PC-3 (cell line): ENCODE measurements around the gene ACAD8. TPM values are rescaled to one million over a fixed set of nuclear protein-coding genes. Genes with fewer than 3 reads are reported as not detected.

Experiments used
- ATAC-seq: fragments of 200-7000 bp; cut with Tn5 transposase; 2 replicates; pipeline ENCODE4 v1.9.1; 2020; ENCODE audit warnings: mild to moderate bottlenecking, moderate library complexity
- BruUV-seq: library from RNA; stranded (reverse); fragments of 400-500 nt; replicated peaks from 2 replicates; lab custom pipeline; 2021; lab: Mats Ljungman, UMichigan
- CTCF ChIA-PET: fragments of 300-600 bp; sonication (Branson Sonifier 250); formaldehyde crosslinking; loops from one replicate; lab custom pipeline; 2022; ENCODE audit warnings: antibody characterized with exemption; lab: Charles Lee
- POLR2A ChIA-PET: fragments of 300-600 bp; sonication (Branson Sonifier 250); formaldehyde crosslinking; loops from one replicate; lab custom pipeline; 2022; ENCODE audit warnings: antibody characterized with exemption; ENCODE audit not compliant: unreplicated experiment; lab: Charles Lee
- DNase-seq: peaks from one replicate; pipeline ENCODE4 v3.0.0-alpha.2; 2015
- H2AFZ ChIP-seq: fragments of 300-600 bp; sonication (generic); 2 replicates; pipeline ENCODE4 v1.6.0; 2016; ENCODE audit warnings: antibody characterized with exemption, low read length
- H3F3A ChIP-seq: fragments of 300-600 bp; sonication (generic); one replicate; pipeline ENCODE4 v1.6.0; 2017; ENCODE audit warnings: antibody characterized with exemption, low read length, control low read depth, mild to moderate bottlenecking; ENCODE audit not compliant: unreplicated experiment
- H3K27ac ChIP-seq: fragments of 300-600 bp; sonication (generic); 2 replicates; pipeline ENCODE4 v1.5.1; 2016; ENCODE audit warnings: mild to moderate bottlenecking, low read length
- H3K27me3 ChIP-seq: fragments of 300-600 bp; sonication (generic); 2 replicates; pipeline ENCODE4 v1.6.1; 2016; ENCODE audit warnings: low read length, mixed read lengths
- H3K36me3 ChIP-seq: fragments of 300-600 bp; sonication (generic); 2 replicates; pipeline ENCODE4 v1.6.1; 2016; ENCODE audit warnings: low read depth, mixed run types, low read length, mixed read lengths
- H3K4me1 ChIP-seq: fragments of 300-600 bp; sonication (generic); 2 replicates; pipeline ENCODE4 v1.5.1; 2016; ENCODE audit warnings: low read length; ENCODE audit not compliant: insufficient read depth
- H3K4me2 ChIP-seq: fragments of 300-600 bp; sonication (generic); 2 replicates; pipeline ENCODE4 v1.6.0; 2016; ENCODE audit warnings: low read length
- H3K4me3 ChIP-seq: fragments of 300-600 bp; sonication (generic); 2 replicates; pipeline ENCODE4 v1.5.1; 2016; ENCODE audit warnings: mild to moderate bottlenecking, low read length, mixed read lengths
- H3K79me2 ChIP-seq: fragments of 300-600 bp; sonication (generic); 2 replicates; pipeline ENCODE4 v1.6.1; 2017; ENCODE audit warnings: low read length, mixed read lengths
- H3K9ac ChIP-seq: fragments of 300-600 bp; sonication (generic); 2 replicates; pipeline ENCODE4 v1.6.0; 2016; ENCODE audit warnings: mild to moderate bottlenecking, low read length
- H3K9me2 ChIP-seq: fragments of 300-600 bp; sonication (generic); replicated peaks from 2 replicates; pipeline ENCODE4 v1.6.1; 2016; ENCODE audit warnings: mixed run types, low read length, mixed read lengths
- H3K9me3 ChIP-seq: fragments of 300-600 bp; sonication (generic); 2 replicates; pipeline ENCODE4 v1.6.1; 2016; ENCODE audit warnings: low read length, mixed read lengths
- H4K20me1 ChIP-seq: fragments of 300-600 bp; sonication (generic); 2 replicates; pipeline ENCODE4 v1.6.1; 2016; ENCODE audit warnings: low read length, mixed read lengths
- CTCF ChIP-seq: fragments of 300-600 bp; sonication (generic); conservative IDR thresholded peaks from 2 replicates; pipeline ENCODE4 v1.5.1; 2017; ENCODE audit warnings: antibody characterized with exemption, low read depth, mild to moderate bottlenecking, low read length
- EZH2 ChIP-seq: fragments of 300-600 bp; sonication (generic); IDR thresholded peaks from one replicate; pipeline ENCODE4 v1.6.1; 2017; ENCODE audit warnings: antibody characterized with exemption, mild to moderate bottlenecking, low read length; ENCODE audit not compliant: unreplicated experiment
- EZH2phosphoT487 ChIP-seq: fragments of 300-600 bp; sonication (generic); IDR thresholded peaks from 2 replicates; pipeline ENCODE4 v1.6.1; 2018; ENCODE audit warnings: mild to moderate bottlenecking, antibody characterized with exemption, low read length, borderline replicate concordance
- intact Hi-C: fragments of 100-400 bp; cut with micrococcal nuclease; formaldehyde crosslinking; loops from 2 replicates; pipeline ENCODE4 v1.9.0; 2023
- total RNA-seq: library from RNA; depleted of rRNA; stranded (reverse); fragments of >200 nt; gene quantifications from 2 replicates; pipeline ENCODE4 v1.2.3, GENCODE V29; 2014

ACAD8 gene
- total RNA-seq, 1 experiment from 2014 or later = 22.6 TPM

- ATAC-seq = no peak
- POLR2A ChIA-PET = no interaction called here
- no peak overlapping the region for H3K4me2 ChIP-seq
- H3K9me2 ChIP-seq = no peaks in the 10 kb centered on the region
- no TSS peak for BruUV-seq
- H3F3A ChIP-seq = no peaks in the 10 kb centered on the region
- H3K27ac ChIP-seq = no peak overlapping the region
- H3K27me3 ChIP-seq = no peaks in the 10 kb centered on the region
- no peak overlapping the region for H2AFZ ChIP-seq
- no peaks in the 10 kb centered on the region for H3K36me3 ChIP-seq
- H3K79me2 ChIP-seq = peaks cover 85% of the 10 kb centered on the region
- TF ChIP-seq EZH2 (no peak), CTCF (no peak), EZH2phosphoT487 (no peak)
- H4K20me1 ChIP-seq = peaks cover 5% of the 10 kb centered on the region; the same call in 1 of the 2 replicates
- H3K9me3 ChIP-seq = no peaks in the 10 kb centered on the region
- CTCF ChIA-PET = no interaction called here
- intact Hi-C loops = no loop called here
- DNase-seq = no peak
- H3K4me3 ChIP-seq = no peak overlapping the region
- H3K9ac ChIP-seq = no peak overlapping the region
- peaks cover 16% of the 10 kb centered on the region for H3K4me1 ChIP-seq
Observed at GRCh38 chr11:134229126-134229790, 24.1 kb upstream of the ACAD8 start.

- CTCF ChIA-PET = no interaction called here
- H2AFZ ChIP-seq = no peak overlapping the region
- POLR2A ChIA-PET = no interaction called here
Observed at GRCh38 chr11:134230339-134230738, 23.0 kb upstream of the ACAD8 start.

More at GRCh38 chr11:134230339-134230738, 23.0 kb upstream of the ACAD8 start:
- H3K4me2 ChIP-seq = no peak overlapping the region
- no peak overlapping the region for H3K4me3 ChIP-seq
- no peak for TF ChIP-seq EZH2
- no peak for TF ChIP-seq CTCF
- no peak for TF ChIP-seq EZH2phosphoT487
- intact Hi-C loops = no loop called here
- no peak overlapping the region for H3K9ac ChIP-seq
- H3F3A ChIP-seq = no peaks in the 10 kb centered on the region
- peaks cover 16% of the 10 kb centered on the region for H3K4me1 ChIP-seq
- H3K27ac ChIP-seq = no peak overlapping the region
- H3K9me3 ChIP-seq = no peaks in the 10 kb centered on the region
- ATAC-seq = no peak
- no TSS peak for BruUV-seq
- H3K79me2 ChIP-seq = peaks cover 88% of the 10 kb centered on the region
- peaks cover 5% of the 10 kb centered on the region; the same call in 1 of the 2 replicates for H4K20me1 ChIP-seq
- H3K36me3 ChIP-seq = no peaks in the 10 kb centered on the region
- no peaks in the 10 kb centered on the region for H3K27me3 ChIP-seq
- no peaks in the 10 kb centered on the region for H3K9me2 ChIP-seq
- no peak for DNase-seq
